ENCODE data around the gene OR8D2. TPM values are rescaled to one million over a fixed set of nuclear protein-coding genes. Genes with fewer than 3 reads are reported as not detected.
"Not testable (repeated sequence)": the region's sequence is repeated elsewhere in the genome, so short reads cannot be mapped to it uniquely, and the experiment has no call there.

Gene OR8D2
- total and polyA plus RNA-seq, 2 donors = not detected

GRCh38 chr11:124274000-124274399 is 46.0 kb downstream of the OR8D2 start:
- H3K4me1 ChIP-seq (ENCODE audit: insufficient read depth) = no peaks in the 10 kb centered on the region
- DNase-seq (ENCODE audit: extremely low spot score) = no peak
- H3K27ac ChIP-seq (ENCODE audit: low read depth) = no peak overlapping the region
- H3K36me3 ChIP-seq (ENCODE audit: insufficient read depth) = no peaks in the 10 kb centered on the region
- H3K4me3 ChIP-seq (ENCODE audit: low read depth, low read length) = no peak overlapping the region
- 86% methylated on average over 2 of the region's 2 CpGs for WGBS

GRCh38 chr11:124270886-124271285 is 49.1 kb downstream of the OR8D2 start:
- H3K36me3 ChIP-seq (ENCODE audit: insufficient read depth); H3K27ac ChIP-seq (ENCODE audit: low read depth); H3K4me3 ChIP-seq (ENCODE audit: low read depth, low read length); DNase-seq (ENCODE audit: extremely low spot score); H3K4me1 ChIP-seq (ENCODE audit: insufficient read depth): not testable (repeated sequence)
- WGBS = 40% methylated on average over 7 of the region's 7 CpGs

Other genes starting within 250 kb of the OR8D2 start
- 36.2 TPM for gene VWA5A, start 204.7 kb downstream of the OR8D2 start, total RNA-seq
- gene VWA5A, start 204.7 kb downstream of the OR8D2 start, polyA plus RNA-seq = 21.0 TPM
- gene OR10D3, start 136.9 kb downstream of the OR8D2 start, total RNA-seq = not detected
- not detected for gene OR10D3, start 136.9 kb downstream of the OR8D2 start, polyA plus RNA-seq
- not detected for gene OR8G1, start 79.1 kb downstream of the OR8D2 start, total RNA-seq
- not detected for gene OR8G1, start 79.1 kb downstream of the OR8D2 start, polyA plus RNA-seq
- gene OR8G5, start 63.8 kb downstream of the OR8D2 start, total RNA-seq = not detected
- gene OR8G5, start 63.8 kb downstream of the OR8D2 start, polyA plus RNA-seq = not detected
- not detected for gene OR8D1, start 6.2 kb downstream of the OR8D2 start, total RNA-seq
- not detected for gene OR8D1, start 6.2 kb downstream of the OR8D2 start, polyA plus RNA-seq
- gene OR8B2, start 64.3 kb upstream of the OR8D2 start, total RNA-seq = not detected
- gene OR8B2, start 64.3 kb upstream of the OR8D2 start, polyA plus RNA-seq = not detected
- gene OR8B3, start 78.8 kb upstream of the OR8D2 start, total RNA-seq = not detected
- gene OR8B3, start 78.8 kb upstream of the OR8D2 start, polyA plus RNA-seq = not detected
- gene OR8B4, start 104.7 kb upstream of the OR8D2 start, total RNA-seq = not detected
- not detected for gene OR8B4, start 104.7 kb upstream of the OR8D2 start, polyA plus RNA-seq
- gene OR8B8, start 125.5 kb upstream of the OR8D2 start, total RNA-seq = not detected
- not detected for gene OR8B8, start 125.5 kb upstream of the OR8D2 start, polyA plus RNA-seq
- gene OR8B12, start 223.5 kb upstream of the OR8D2 start, total RNA-seq = not detected
- gene OR8B12, start 223.5 kb upstream of the OR8D2 start, polyA plus RNA-seq = not detected
- not detected for gene OR8A1, start 249.8 kb upstream of the OR8D2 start, total RNA-seq
- gene OR8A1, start 249.8 kb upstream of the OR8D2 start, polyA plus RNA-seq = not detected

All from urinary bladder (tissue), 4 donors.